ENCODE results near the gene GPC6. TPM values are rescaled to one million over a fixed set of nuclear protein-coding genes. Genes with fewer than 3 reads are reported as not detected.

GPC6 gene
- polyA plus RNA-seq, 1 of the 3 experiments (the other 2 are of a cell fraction) = 6.7 TPM

- no peak for TF ChIP-seq ZBTB33 (IDR thresholded peaks at IDR 0.05; ENCODE audit: borderline replicate concordance, low read depth)
- no peak for TF ChIP-seq MAX (IDR thresholded peaks at IDR 0.05; ENCODE audit: low read depth)
Measured at GRCh38 chr13:94182185-94182761, 955.7 kb downstream of the GPC6 start (continued).

- Histone ChIP-seq H3F3A (replicated peaks; ENCODE audit: insufficient read depth) (no peaks in the 10 kb centered on the region), H3K4me1 (ENCODE audit: control insufficient read depth in 1 of 2, insufficient read depth in 2 of 2, low read depth in 1 of 2, low read length in 1 of 2) (peaks cover 0 to 6% of the 10 kb centered on the region in 2 experiments; a peak in 1 of 4 replicates), H3K4me3 (ENCODE audit: low read depth in 2 of 2, low read length in 1 of 2) (no peak overlapping the region), H3K27ac (ENCODE audit: low read depth in 2 of 2, low read length in 1 of 2) (no peak overlapping the region), H3K9ac (no peak overlapping the region), H2AFZ (ENCODE audit: low read depth) (no peak overlapping the region), H3K9me2 (no peaks in the 10 kb centered on the region), H3K79me2 (ENCODE audit: insufficient read depth) (no peaks in the 10 kb centered on the region), H3K4me2 (no peak overlapping the region), H3K9me3 (no peaks in the 10 kb centered on the region), H3K36me3 (replicated peaks in 1 of 2; ENCODE audit: control insufficient read depth in 1 of 2, insufficient read depth in 2 of 2, low read length in 1 of 2) (no peaks in the 10 kb centered on the region), H3K27me3 (ENCODE audit: insufficient read depth) (no peaks in the 10 kb centered on the region), H4K20me1 (ENCODE audit: insufficient read depth) (no peaks in the 10 kb centered on the region)
- 91% methylated on average over 3 of the region's 3 CpGs for WGBS (ENCODE audit: low lambda C conversion rate)
- ChIA-PET POLR2A (no interaction called here), CTCF (interaction anchor here (0.9 to 1.5 kb wide), 2 partner anchors 12 to 13 kb away, joined by 3 read pairs; no protein-coding TSS in a partner anchor)
- no peak for TF ChIP-seq USF2 (IDR thresholded peaks at IDR 0.05; ENCODE audit: borderline replicate concordance, low read depth, low read length)
- no peak for TF ChIP-seq GABPA (IDR thresholded peaks at IDR 0.05; ENCODE audit: low read depth)
- TF ChIP-seq REST (IDR thresholded peaks at IDR 0.05; ENCODE audit: low read depth, low read length) = no peak
- TF ChIP-seq FOXM1 (IDR thresholded peaks at IDR 0.05; ENCODE audit: low read depth) = no peak
- TF ChIP-seq MEF2A (IDR thresholded peaks at IDR 0.05; ENCODE audit: borderline replicate concordance, low read depth) = no peak
- TF ChIP-seq EP300 (IDR thresholded peaks at IDR 0.05; ENCODE audit: borderline replicate concordance in 1 of 2, low read depth in 1 of 2, low read length in 1 of 2) = no peak
- TF ChIP-seq NRF1 (IDR thresholded peaks at IDR 0.05; ENCODE audit: low read depth, low read length) = no peak
- no peak for TF ChIP-seq YY1 (IDR thresholded peaks at IDR 0.05; ENCODE audit: low read depth)
- no peak for TF ChIP-seq ZBTB33 (IDR thresholded peaks at IDR 0.05; ENCODE audit: borderline replicate concordance, low read depth)
- TF ChIP-seq NFIC (IDR thresholded peaks at IDR 0.05; ENCODE audit: borderline replicate concordance) = no peak
- no peak for TF ChIP-seq SMC3 (IDR thresholded peaks at IDR 0.05; ENCODE audit: low read depth, low read length)
- TF ChIP-seq TCF12 (IDR thresholded peaks at IDR 0.05) = no peak
- no peak for TF ChIP-seq ELF1 (IDR thresholded peaks at IDR 0.05)
- TF ChIP-seq CHD2 (IDR thresholded peaks at IDR 0.05; ENCODE audit: low read length, partially characterized antibody) = no peak
- no peak for TF ChIP-seq FOSL2 (IDR thresholded peaks at IDR 0.05; ENCODE audit: borderline replicate concordance, low read depth)
- no peak for TF ChIP-seq EZH2phosphoT487 (IDR thresholded peaks at IDR 0.05; ENCODE audit: borderline replicate concordance, low read depth)
- TF ChIP-seq CTCF (IDR thresholded peaks at IDR 0.05) = no peak
- TF ChIP-seq RAD21 (IDR thresholded peaks at IDR 0.05; ENCODE audit: low read length) = no peak
- TF ChIP-seq MAX (IDR thresholded peaks at IDR 0.05; ENCODE audit: low read depth) = no peak
- DNase-seq = no peak
Measured at GRCh38 chr13:94186470-94186869, 959.9 kb downstream of the GPC6 start.
